ENCODE results near the gene SDCCAG8.

Gene SDCCAG8

GRCh38 chr1:243542739-243543415, 287.0 kb downstream of the SDCCAG8 start:
- DNase-seq (ENCODE audit: low read depth in 2 of 3, low spot score in 1 of 3), result no peak

GRCh38 chr1:243543501-243543900, 287.7 kb downstream of the SDCCAG8 start:
- DNase-seq (ENCODE audit: low read depth in 2 of 3, low spot score in 1 of 3), result no peak

DNA sequence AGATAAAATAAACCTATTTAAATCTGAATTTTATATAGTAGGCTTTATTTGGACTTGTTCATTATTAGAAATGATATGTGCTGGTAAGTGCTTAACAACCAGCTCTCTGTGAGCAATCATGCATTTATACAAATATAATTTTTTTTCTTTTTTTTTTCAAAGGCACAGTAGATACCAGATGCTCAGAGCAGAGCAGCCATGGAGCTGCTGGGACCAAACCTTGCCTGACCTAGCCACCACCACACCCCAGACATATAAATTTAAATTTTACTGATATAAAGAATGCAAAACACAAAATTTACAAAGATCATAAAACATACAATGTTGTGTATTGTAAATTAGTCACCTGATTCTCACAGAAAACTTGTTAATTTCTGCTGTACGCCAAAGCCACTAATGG, 290.6 kb downstream of the SDCCAG8 start:
- DNase-seq (ENCODE audit: low read depth in 2 of 3, low spot score in 1 of 3), result no peak

GRCh38 chr1:243547891-243548290, 292.1 kb downstream of the SDCCAG8 start:
- no peak for DNase-seq (ENCODE audit: low read depth in 2 of 3, low spot score in 1 of 3)

GRCh38 chr1:243548516-243548915, 292.7 kb downstream of the SDCCAG8 start:
- DNase-seq (ENCODE audit: low read depth in 2 of 3, low spot score in 1 of 3), result no peak

DNA sequence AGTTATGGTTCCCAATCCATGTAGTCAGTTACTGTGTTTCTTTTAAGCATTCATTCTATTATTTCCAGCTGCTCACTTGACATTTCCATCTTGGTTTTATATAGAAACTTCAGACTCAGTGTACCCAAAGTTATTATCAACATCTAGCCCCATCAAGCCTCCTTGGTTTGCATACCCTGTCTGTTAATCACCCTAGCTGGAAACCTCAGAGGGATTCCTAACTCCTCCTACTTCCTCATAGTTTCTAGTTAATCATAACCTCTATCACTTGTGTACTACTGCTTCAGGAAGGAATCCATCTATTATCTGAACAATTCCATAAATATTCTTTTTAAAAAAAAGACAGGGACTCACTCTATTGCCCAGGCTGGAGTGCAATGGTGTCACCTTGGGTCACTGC, 293.3 kb downstream of the SDCCAG8 start:
- no peak for DNase-seq (ENCODE audit: low read depth in 2 of 3, low spot score in 1 of 3)
